Caco-2 (cell line): Measurements from ENCODE around the gene PODXL2. TPM values are rescaled to one million over a fixed set of nuclear protein-coding genes. Genes with fewer than 3 reads are reported as not detected.

ENCODE experiments used
- BruUV-seq: library from RNA; stranded (reverse); fragments of 400-500 nt; replicated peaks from 2 replicates; lab custom pipeline; 2021; lab: Mats Ljungman, UMichigan
- CTCF ChIA-PET: fragments of 300-600 bp; sonication (Branson Sonifier 250); formaldehyde crosslinking; loops from one replicate; lab custom pipeline; 2022; ENCODE audit warnings: antibody characterized with exemption; lab: Charles Lee
- POLR2A ChIA-PET: fragments of 300-600 bp; sonication (Branson Sonifier 250); formaldehyde crosslinking; loops from one replicate; lab custom pipeline; 2022; ENCODE audit warnings: antibody characterized with exemption; lab: Charles Lee
- DNase-seq, 2 experiments: peaks; one replicate each; pipeline versions ENCODE4 v3.0.0 to v3.0.0-alpha.2; 2020 to 2022
- H3K27me3 ChIP-seq: replicated peaks from 2 replicates; pipeline ENCODE4 v1.6.0; 2011; ENCODE audit warnings: low read length; ENCODE audit not compliant: control insufficient read depth, insufficient read depth
- H3K36me3 ChIP-seq: 2 replicates; pipeline ENCODE4 v1.5.1; 2011; ENCODE audit warnings: low read length; ENCODE audit not compliant: control insufficient read depth, insufficient read depth
- H3K4me1 ChIP-seq: fragments of 250-450 bp; sonication (Bioruptor Pico); 2 replicates; pipeline ENCODE4 v1.5.1; 2020; ENCODE audit warnings: mild to moderate bottlenecking
- H3K4me3 ChIP-seq: 2 replicates; pipeline ENCODE4 v1.5.1; 2011; ENCODE audit warnings: low read depth, mild to moderate bottlenecking, control low read depth, low read length
- H3K9me3 ChIP-seq: fragments of 250-450 bp; sonication (Bioruptor Pico); 2 replicates; pipeline ENCODE4 v1.5.1; 2020; ENCODE audit warnings: mild to moderate bottlenecking, moderate library complexity
- H3K27ac Mint-ChIP-seq: one replicate; pipeline ENCODE4 v1.8.0; 2022; ENCODE audit warnings: mixed read lengths; ENCODE audit not compliant: unreplicated experiment
- H3K27me3 Mint-ChIP-seq: one replicate; pipeline ENCODE4 v1.8.0; 2022; ENCODE audit warnings: mixed read lengths; ENCODE audit not compliant: insufficient read depth, unreplicated experiment
- H3K36me3 Mint-ChIP-seq: one replicate; pipeline ENCODE4 v1.8.0; 2022; ENCODE audit warnings: mild to moderate bottlenecking, mixed read lengths; ENCODE audit not compliant: insufficient read depth, unreplicated experiment
- H3K4me1 Mint-ChIP-seq: one replicate; pipeline ENCODE4 v1.8.0; 2022; ENCODE audit warnings: low read depth, mixed read lengths; ENCODE audit not compliant: unreplicated experiment
- H3K4me3 Mint-ChIP-seq: one replicate; pipeline ENCODE4 v1.8.0; 2022; ENCODE audit warnings: mild to moderate bottlenecking, moderate library complexity, mixed read lengths; ENCODE audit not compliant: unreplicated experiment
- H3K9me3 Mint-ChIP-seq: one replicate; pipeline ENCODE4 v1.8.0; 2022; ENCODE audit warnings: mixed read lengths; ENCODE audit not compliant: unreplicated experiment
- intact Hi-C: fragments of 100-400 bp; cut with micrococcal nuclease; formaldehyde crosslinking; loops from one replicate; pipeline ENCODE4 v1.10.0; 2022; ENCODE audit not compliant: unreplicated experiment
- total RNA-seq: library from RNA; stranded (reverse); gene quantifications from 2 replicates; pipeline ENCODE4 v1.2.3, GENCODE V29; 2022
- TF ChIP-seq, protein P1 (sequence below), 2 experiments: fragments of 200-600 bp in 1 of 2; IDR thresholded peaks; 1 replicate in 1 of 2; 2 replicates in 1 of 2; pipeline versions ENCODE4 v1.5.1 to v1.8.0; 2011 to 2022; ENCODE audit warnings: antibody characterized with exemption in 1 of 2, control low read depth in 1 of 2, inconsistent platforms in 1 of 2, low read depth in 1 of 2, low read length in 1 of 2, mild to moderate bottlenecking in 1 of 2, moderate library complexity in 1 of 2; ENCODE audit not compliant: insufficient read depth in 1 of 2, severe bottlenecking in 1 of 2, unreplicated experiment in 1 of 2

The PODXL2 gene
- total RNA-seq, 1 experiment from 2014 or later = 39.1 TPM

DNA sequence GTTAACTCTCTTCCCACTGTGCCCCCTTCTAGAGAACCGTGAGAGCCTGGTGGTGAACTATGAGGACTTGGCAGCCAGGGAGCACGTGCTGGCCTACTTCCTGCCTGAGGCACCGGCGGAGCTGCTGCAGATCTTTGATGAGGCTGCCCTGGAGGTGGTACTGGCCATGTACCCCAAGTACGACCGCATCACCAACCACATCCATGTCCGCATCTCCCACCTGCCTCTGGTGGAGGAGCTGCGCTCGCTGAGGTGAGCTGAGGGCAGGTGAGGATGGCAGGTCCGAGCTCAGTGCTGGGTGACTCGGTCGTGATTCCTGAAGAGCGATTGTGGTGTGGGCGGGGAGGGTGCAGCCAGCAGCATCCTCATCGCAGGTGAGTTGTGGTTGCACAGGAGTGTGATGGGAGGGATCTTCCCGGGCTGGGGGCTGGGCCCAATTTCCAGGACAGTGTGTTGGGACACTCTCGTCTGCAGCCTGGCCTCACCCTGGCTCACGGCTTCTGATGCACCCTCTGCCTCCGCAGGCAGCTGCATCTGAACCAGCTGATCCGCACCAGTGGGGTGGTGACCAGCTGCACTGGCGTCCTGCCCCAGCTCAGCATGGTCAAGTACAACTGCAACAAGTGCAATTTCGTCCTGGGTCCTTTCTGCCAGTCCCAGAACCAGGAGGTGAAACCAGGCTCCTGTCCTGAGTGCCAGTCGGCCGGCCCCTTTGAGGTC, 22.7 kb upstream of the PODXL2 start:
- peaks cover 92% of the 10 kb centered on the region for H3K36me3 Mint-ChIP-seq
- H3K4me3 Mint-ChIP-seq = no peak overlapping the region
- H3K27me3 Mint-ChIP-seq = no peaks in the 10 kb centered on the region
- Histone ChIP-seq H3K9me3 (no peaks in the 10 kb centered on the region), H3K4me1 (no peaks in the 10 kb centered on the region), H3K4me3 (no peak overlapping the region), H3K27me3 (no peaks in the 10 kb centered on the region), H3K36me3 (peaks cover 2% of the 10 kb centered on the region)
- intact Hi-C loops = no loop called here
- ChIA-PET CTCF (interaction anchor here (0.7 kb wide), 1 partner anchor 1064 kb away, joined by 3 read pairs; no protein-coding TSS in a partner anchor), POLR2A (no interaction called here)
- DNase-seq = no peak
- no peaks in the 10 kb centered on the region for H3K4me1 Mint-ChIP-seq
- H3K9me3 Mint-ChIP-seq = no peaks in the 10 kb centered on the region
- BruUV-seq = no TSS peak
- H3K27ac Mint-ChIP-seq = no peak overlapping the region
- TF ChIP-seq, protein P1, sequence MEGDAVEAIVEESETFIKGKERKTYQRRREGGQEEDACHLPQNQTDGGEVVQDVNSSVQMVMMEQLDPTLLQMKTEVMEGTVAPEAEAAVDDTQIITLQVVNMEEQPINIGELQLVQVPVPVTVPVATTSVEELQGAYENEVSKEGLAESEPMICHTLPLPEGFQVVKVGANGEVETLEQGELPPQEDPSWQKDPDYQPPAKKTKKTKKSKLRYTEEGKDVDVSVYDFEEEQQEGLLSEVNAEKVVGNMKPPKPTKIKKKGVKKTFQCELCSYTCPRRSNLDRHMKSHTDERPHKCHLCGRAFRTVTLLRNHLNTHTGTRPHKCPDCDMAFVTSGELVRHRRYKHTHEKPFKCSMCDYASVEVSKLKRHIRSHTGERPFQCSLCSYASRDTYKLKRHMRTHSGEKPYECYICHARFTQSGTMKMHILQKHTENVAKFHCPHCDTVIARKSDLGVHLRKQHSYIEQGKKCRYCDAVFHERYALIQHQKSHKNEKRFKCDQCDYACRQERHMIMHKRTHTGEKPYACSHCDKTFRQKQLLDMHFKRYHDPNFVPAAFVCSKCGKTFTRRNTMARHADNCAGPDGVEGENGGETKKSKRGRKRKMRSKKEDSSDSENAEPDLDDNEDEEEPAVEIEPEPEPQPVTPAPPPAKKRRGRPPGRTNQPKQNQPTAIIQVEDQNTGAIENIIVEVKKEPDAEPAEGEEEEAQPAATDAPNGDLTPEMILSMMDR (IDR thresholded peaks at IDR 0.05; ENCODE audit: insufficient read depth in 1 of 2, low read depth in 1 of 2, low read length in 1 of 2, severe bottlenecking in 1 of 2, unreplicated experiment in 1 of 2) = no peak

DNA sequence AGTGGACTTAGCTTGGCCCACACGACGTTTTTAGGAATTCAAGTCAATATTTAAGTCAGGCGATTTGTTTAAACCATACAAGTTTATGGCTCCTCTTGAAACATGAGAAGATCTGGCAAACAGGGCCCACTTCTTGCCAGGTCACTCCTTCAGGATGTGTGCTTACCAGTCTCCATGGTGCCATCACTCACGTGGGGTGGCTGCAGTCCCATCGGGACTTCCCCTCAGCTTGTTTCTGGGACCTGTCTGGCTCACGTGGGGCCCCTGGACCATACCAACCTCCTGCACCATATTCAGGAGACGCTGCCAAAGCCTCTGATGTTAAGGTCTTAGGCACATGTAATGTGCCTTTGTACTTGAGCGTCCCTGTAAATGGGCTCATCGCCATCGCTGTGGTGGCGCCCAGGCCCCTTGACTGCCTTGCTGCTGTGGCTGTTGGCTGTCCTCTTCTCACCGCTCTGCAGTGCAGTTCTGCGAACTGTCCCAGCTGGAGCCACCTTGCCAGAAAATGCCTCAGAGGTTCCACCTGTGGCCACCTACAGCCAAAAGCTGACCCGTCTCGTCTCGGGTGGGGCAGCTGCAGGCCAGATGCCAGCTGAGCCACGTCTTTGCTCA, 21.9 kb upstream of the PODXL2 start:
- Histone ChIP-seq H3K9me3 (no peaks in the 10 kb centered on the region), H3K36me3 (peaks cover 2% of the 10 kb centered on the region), H3K27me3 (no peaks in the 10 kb centered on the region), H3K4me1 (no peaks in the 10 kb centered on the region), H3K4me3 (no peak overlapping the region)
- no peaks in the 10 kb centered on the region for H3K27me3 Mint-ChIP-seq
- TF ChIP-seq, protein P1 (IDR thresholded peaks at IDR 0.05; ENCODE audit: insufficient read depth in 1 of 2, low read depth in 1 of 2, low read length in 1 of 2, severe bottlenecking in 1 of 2, unreplicated experiment in 1 of 2) = no peak
- BruUV-seq = no TSS peak
- intact Hi-C loops = no loop called here
- peaks cover 92% of the 10 kb centered on the region for H3K36me3 Mint-ChIP-seq
- no peak overlapping the region for H3K27ac Mint-ChIP-seq
- POLR2A ChIA-PET = no interaction called here
- no peaks in the 10 kb centered on the region for H3K4me1 Mint-ChIP-seq
- no peaks in the 10 kb centered on the region for H3K9me3 Mint-ChIP-seq
- DNase-seq = no peak
- CTCF ChIA-PET = no interaction called here
- no peak overlapping the region for H3K4me3 Mint-ChIP-seq

DNA sequence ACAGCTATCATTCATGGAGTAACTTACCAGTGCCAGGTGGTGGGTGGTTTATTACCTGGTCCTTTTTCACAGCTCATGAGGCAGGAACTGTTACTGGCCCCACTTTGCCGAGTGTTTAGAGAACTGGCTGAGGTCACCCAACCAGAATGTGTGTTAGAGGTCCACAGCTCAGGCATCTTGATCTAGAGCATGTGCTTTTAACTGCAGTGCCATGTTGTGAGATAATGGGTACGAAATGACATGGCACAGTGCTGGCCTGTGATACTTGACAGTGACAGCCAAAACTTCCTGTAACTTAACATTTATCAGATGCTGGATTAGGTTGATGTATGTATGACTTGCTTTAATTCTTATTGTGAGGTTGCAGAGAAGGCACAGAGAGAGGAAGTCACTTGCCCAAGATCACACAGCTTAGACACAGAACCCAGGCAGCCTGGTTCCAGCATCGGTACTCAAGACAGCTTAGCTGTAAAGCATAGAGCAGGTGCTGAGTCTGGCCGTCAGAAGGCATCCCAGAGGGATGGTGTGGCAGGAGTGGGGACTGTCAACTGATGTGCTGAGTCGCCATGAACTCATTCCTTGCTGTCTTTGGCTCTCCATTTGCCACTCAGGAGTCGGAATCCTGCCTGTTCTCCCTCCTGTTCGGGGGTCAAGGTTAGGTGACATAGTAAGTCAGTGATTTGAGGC, 21.2 kb upstream of the PODXL2 start:
- Mint-ChIP-seq H3K36me3 (peaks cover 92% of the 10 kb centered on the region), H3K27me3 (no peaks in the 10 kb centered on the region), H3K4me1 (no peaks in the 10 kb centered on the region), H3K4me3 (no peak overlapping the region), H3K27ac (no peak overlapping the region), H3K9me3 (no peaks in the 10 kb centered on the region)
- intact Hi-C loops = no loop called here
- H3K4me3 ChIP-seq = no peak overlapping the region
- no TSS peak for BruUV-seq
- H3K9me3 ChIP-seq = no peaks in the 10 kb centered on the region
- ChIA-PET POLR2A (no interaction called here), CTCF (no interaction called here)
- H3K27me3 ChIP-seq = no peaks in the 10 kb centered on the region
- TF ChIP-seq, protein P1 (IDR thresholded peaks at IDR 0.05; ENCODE audit: insufficient read depth in 1 of 2, low read depth in 1 of 2, low read length in 1 of 2, severe bottlenecking in 1 of 2, unreplicated experiment in 1 of 2) = no peak
- no peak for DNase-seq
- H3K36me3 ChIP-seq = peaks cover 2% of the 10 kb centered on the region
- no peaks in the 10 kb centered on the region for H3K4me1 ChIP-seq
